BJ (cell line): Measurements from ENCODE around the gene HOXD11. TPM values are rescaled to one million over a fixed set of nuclear protein-coding genes. Genes with fewer than 3 reads are reported as not detected.

Source experiments
- CTCF ChIA-PET: fragments of 350-600 bp; formaldehyde crosslinking; extraction: SDS; loops from one replicate; lab custom pipeline; 2021; ENCODE audit warnings: antibody characterized with exemption, inconsistent platforms; lab: Yijun Ruan, JAX
- POLR2A ChIA-PET: fragments of 300-600 bp; sonication (Branson Sonifier 250); formaldehyde crosslinking; extraction: SDS; loops from one replicate; lab custom pipeline; 2021; ENCODE audit warnings: antibody characterized with exemption; lab: Charles Lee
- DNase-seq: peaks from one replicate; pipeline ENCODE4 v3.0.0-alpha.2; 2011; ENCODE audit warnings: low read depth
- H3K27me3 ChIP-seq: 2 replicates; pipeline ENCODE4 v1.6.0; 2011; ENCODE audit warnings: low read length; ENCODE audit not compliant: control insufficient read depth, insufficient read depth
- H3K36me3 ChIP-seq: 2 replicates; pipeline ENCODE4 v1.5.1; 2011; ENCODE audit warnings: low read length; ENCODE audit not compliant: control insufficient read depth, insufficient read depth
- H3K4me3 ChIP-seq: 2 replicates; pipeline ENCODE4 v1.5.1; 2011; ENCODE audit warnings: low read depth, mild to moderate bottlenecking, control low read depth, low read length
- CTCF ChIP-seq: IDR thresholded peaks from 2 replicates; pipeline ENCODE4 v1.5.1; 2011; ENCODE audit warnings: low read depth, mild to moderate bottlenecking, control low read depth, inconsistent platforms, low read length, moderate library complexity; ENCODE audit not compliant: insufficient read depth
- polyA plus RNA-seq: library from polyadenylated mRNA; depleted of rRNA; stranded (reverse); fragments of >200 nt; gene quantifications from 2 replicates; pipeline ENCODE4 v1.2.3, GENCODE V29; 2011

Gene HOXD11
- polyA plus RNA-seq, 1 experiment = 9.9 TPM

DNA sequence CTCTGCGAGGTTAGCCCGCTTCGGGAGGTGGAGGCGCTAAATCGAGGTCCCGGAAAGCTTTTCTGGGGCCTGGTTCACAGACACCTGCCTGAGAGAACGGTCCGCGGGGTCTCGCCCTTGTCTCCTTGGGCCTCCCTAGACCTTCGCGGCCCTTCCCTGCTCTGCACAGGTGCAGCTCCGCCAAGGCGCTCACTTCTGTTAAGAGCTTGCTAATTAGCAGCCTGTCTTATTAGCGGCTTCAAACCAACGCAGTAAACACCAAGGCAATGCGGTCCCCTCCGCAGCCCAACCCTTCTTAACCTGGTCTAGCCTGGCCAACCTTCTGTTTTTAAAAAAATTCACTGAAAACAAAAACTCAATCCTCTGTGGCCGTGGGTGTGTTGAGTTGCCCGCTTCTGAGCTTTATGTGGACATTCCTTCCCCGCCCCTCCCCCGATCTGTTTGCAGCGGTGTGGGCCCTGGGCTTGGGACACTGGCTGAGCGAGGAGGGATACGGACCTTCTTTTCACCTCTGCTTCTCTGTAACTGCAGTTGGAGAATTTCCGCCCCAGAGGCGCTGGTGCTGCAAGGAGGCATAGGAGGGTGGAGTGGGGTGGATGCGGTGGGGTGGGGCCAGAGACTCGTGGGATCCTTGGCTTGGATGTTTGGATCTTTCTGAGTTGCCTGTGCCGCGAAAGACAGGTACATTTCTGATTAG lies 40.9 kb downstream of the HOXD11 start:
- Histone ChIP-seq H3K36me3 (no peaks in the 10 kb centered on the region), H3K27me3 (peaks cover 65% of the 10 kb centered on the region), H3K4me3 (no peak overlapping the region)
- DNase-seq = no peak
- no peak for TF ChIP-seq CTCF
- POLR2A ChIA-PET = no interaction called here
- CTCF ChIA-PET = interaction anchor here (1.0 to 1.7 kb wide), 2 partner anchors 307 to 406 kb away, joined by 4 to 6 read pairs; no protein-coding TSS in a partner anchor

DNA sequence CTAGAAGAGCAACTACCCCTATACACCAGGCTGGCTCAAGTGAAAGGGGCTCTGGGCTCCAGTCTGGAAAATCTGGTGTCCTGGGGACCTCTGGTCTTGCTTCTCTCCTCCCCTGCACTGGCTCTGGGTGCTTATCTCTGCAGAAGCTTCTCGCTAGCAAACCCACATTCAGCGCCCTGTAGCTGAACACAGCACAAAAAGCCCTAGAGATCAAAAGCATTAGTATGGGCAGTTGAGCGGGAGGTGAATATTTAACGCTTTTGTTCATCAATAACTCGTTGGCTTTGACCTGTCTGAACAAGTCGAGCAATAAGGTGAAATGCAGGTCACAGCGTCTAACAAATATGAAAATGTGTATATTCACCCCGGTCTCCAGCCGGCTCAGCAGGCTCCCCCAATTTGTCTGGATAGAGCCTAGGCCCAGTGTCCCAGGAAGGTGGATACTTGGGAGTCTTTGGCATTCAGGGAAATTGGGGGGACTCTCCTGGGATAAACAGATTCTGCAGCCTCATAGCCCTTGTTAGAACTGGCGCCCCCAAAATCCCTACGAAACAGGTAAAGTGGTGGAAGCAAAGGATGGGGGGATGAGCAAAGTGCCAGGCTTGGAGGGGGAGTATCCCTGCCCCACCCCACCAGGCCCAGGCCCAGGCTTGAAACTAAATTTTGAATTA lies 41.8 kb downstream of the HOXD11 start:
- Histone ChIP-seq H3K4me3 (no peak overlapping the region), H3K36me3 (no peaks in the 10 kb centered on the region), H3K27me3 (peaks cover 61% of the 10 kb centered on the region)
- no peak for DNase-seq
- no peak for TF ChIP-seq CTCF
- ChIA-PET POLR2A (no interaction called here), CTCF (interaction anchor here (1.7 kb wide), 1 partner anchor 406 kb away, joined by 6 read pairs; no protein-coding TSS in a partner anchor)

- POLR2A ChIA-PET = no interaction called here
- no peak for DNase-seq
- TF ChIP-seq CTCF = no peak
- CTCF ChIA-PET = no interaction called here
- H3K27me3 ChIP-seq = peaks cover 61% of the 10 kb centered on the region
- H3K4me3 ChIP-seq = no peak overlapping the region
- no peaks in the 10 kb centered on the region for H3K36me3 ChIP-seq
These were observed 42.4 kb downstream of the HOXD11 start for GRCh38 chr2:176149481-176149938.

DNA sequence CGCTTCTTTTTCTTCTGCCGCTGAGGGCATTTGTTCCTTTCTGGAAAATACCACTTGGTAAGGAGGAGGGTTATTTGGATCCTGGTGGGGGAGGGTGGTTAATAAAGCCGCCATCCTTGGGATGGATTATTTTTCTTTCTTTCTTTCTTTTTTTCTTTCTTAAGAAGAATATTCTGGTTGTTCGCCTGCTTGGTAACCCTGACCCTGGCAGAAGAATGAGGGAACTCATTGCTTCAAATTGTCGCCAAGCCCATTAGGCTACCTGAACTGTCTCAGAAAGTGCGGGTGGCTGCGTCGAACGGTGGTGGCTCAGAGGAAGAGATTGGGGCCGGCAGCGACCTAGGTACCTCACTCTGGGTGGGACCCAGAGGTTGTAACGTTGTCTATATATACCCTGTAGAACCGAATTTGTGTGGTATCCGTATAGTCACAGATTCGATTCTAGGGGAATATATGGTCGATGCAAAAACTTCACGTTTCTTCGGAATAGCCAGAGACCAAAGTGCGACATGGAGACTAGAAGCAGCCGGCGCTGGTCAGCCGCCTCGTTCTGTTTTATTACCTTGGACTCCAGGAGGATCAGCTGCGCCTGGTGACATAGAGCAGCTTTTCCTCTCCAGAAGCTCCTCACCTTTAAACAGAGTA lies 43.0 kb downstream of the HOXD11 start:
- no peak for TF ChIP-seq CTCF
- H3K36me3 ChIP-seq = no peaks in the 10 kb centered on the region
- H3K27me3 ChIP-seq = peaks cover 59% of the 10 kb centered on the region
- no peak overlapping the region for H3K4me3 ChIP-seq
- POLR2A ChIA-PET = no interaction called here
- CTCF ChIA-PET = interaction anchor here (1.7 to 2.0 kb wide), 2 partner anchors 9 to 488 kb away, joined by 5 to 19 read pairs; no protein-coding TSS in a partner anchor
- DNase-seq = no peak
